SK-N-SH treated with all-trans-retinoic acid at 6 μM for 48 hours (cell line): ENCODE measurements around the gene TTLL1.

ENCODE experiments used
- ATAC-seq: fragments of 200-7000 bp; cut with Tn5 transposase; 3 replicates; pipeline ENCODE4 v1.9.1; 2020; ENCODE audit warnings: mild to moderate bottlenecking, moderate library complexity
- ARNTL ChIP-seq: fragments of 450-650 bp; formaldehyde crosslinking; IDR thresholded peaks from 2 replicates; pipeline ENCODE4 v1.5.0; 2020; ENCODE audit warnings: low read depth, mild to moderate bottlenecking, moderate library complexity, borderline replicate concordance
- BACH2 ChIP-seq: fragments of 250-450 bp; sonication (Bioruptor Pico); IDR thresholded peaks from 2 replicates; pipeline ENCODE4 v1.9.0; 2021; ENCODE audit warnings: mild to moderate bottlenecking, borderline replicate concordance
- CREB5 ChIP-seq: fragments of 250-450 bp; sonication (Bioruptor Pico); IDR thresholded peaks from 2 replicates; pipeline ENCODE4 v1.5.1; 2020; ENCODE audit warnings: low read depth, mild to moderate bottlenecking, moderate library complexity
- CSDC2 ChIP-seq: fragments of 250-450 bp; sonication (Bioruptor Pico); IDR thresholded peaks from 2 replicates; pipeline ENCODE4 v1.5.0; 2020; ENCODE audit warnings: mild to moderate bottlenecking, moderate library complexity
- CSRNP3 ChIP-seq: fragments of 250-450 bp; sonication (Bioruptor Pico); IDR thresholded peaks from 2 replicates; pipeline ENCODE4 v1.5.1; 2021; ENCODE audit warnings: mild to moderate bottlenecking, moderate library complexity
- ESRRG ChIP-seq: fragments of 250-450 bp; sonication (Bioruptor Pico); IDR thresholded peaks from 2 replicates; pipeline ENCODE4 v1.6.1; 2021; ENCODE audit warnings: mild to moderate bottlenecking
- GLIS3 ChIP-seq: fragments of 250-450 bp; sonication (Bioruptor Pico); IDR thresholded peaks from 2 replicates; pipeline ENCODE4 v1.5.0; 2020; ENCODE audit warnings: mild to moderate bottlenecking, moderate library complexity
- ISL1 ChIP-seq: fragments of 250-450 bp; sonication (Bioruptor Pico); IDR thresholded peaks from 2 replicates; pipeline ENCODE4 v2.1.2; 2022; ENCODE audit warnings: mild to moderate bottlenecking, moderate library complexity
- OSR1 ChIP-seq: fragments of 250-450 bp; sonication (Bioruptor Pico); IDR thresholded peaks from 2 replicates; pipeline ENCODE4 v1.8.0; 2022; ENCODE audit warnings: moderate library complexity, mild to moderate bottlenecking, inconsistent platforms
- PATZ1 ChIP-seq: fragments of 250-450 bp; sonication (Bioruptor Pico); IDR thresholded peaks from 2 replicates; pipeline ENCODE4 v1.8.0; 2020; ENCODE audit warnings: mild to moderate bottlenecking, moderate library complexity, borderline replicate concordance
- PPARA ChIP-seq: fragments of 250-450 bp; sonication (Bioruptor Pico); IDR thresholded peaks from 2 replicates; pipeline ENCODE4 v1.5.0; 2020; ENCODE audit warnings: mild to moderate bottlenecking, borderline replicate concordance
- RARB ChIP-seq: fragments of 250-450 bp; sonication (Bioruptor Pico); IDR thresholded peaks from 2 replicates; pipeline ENCODE4 v1.8.0; 2021; ENCODE audit warnings: mild to moderate bottlenecking, moderate library complexity
- SNAI2 ChIP-seq: fragments of 250-450 bp; sonication (Bioruptor Pico); IDR thresholded peaks from 2 replicates; pipeline ENCODE4 v1.5.0; 2020; ENCODE audit warnings: mild to moderate bottlenecking, moderate library complexity
- TCF4 ChIP-seq: fragments of 250-450 bp; sonication (Bioruptor Pico); IDR thresholded peaks from 2 replicates; pipeline ENCODE4 v1.8.0; 2021; ENCODE audit warnings: mild to moderate bottlenecking, moderate library complexity, borderline replicate concordance
- TOX ChIP-seq: fragments of 250-450 bp; sonication (Bioruptor Pico); IDR thresholded peaks from 2 replicates; pipeline ENCODE4 v1.8.0; 2021; ENCODE audit warnings: mild to moderate bottlenecking, moderate library complexity, borderline replicate concordance
- ZC3H10 ChIP-seq: fragments of 250-450 bp; sonication (Bioruptor Pico); IDR thresholded peaks from 2 replicates; pipeline ENCODE4 v1.5.1; 2021; ENCODE audit warnings: mild to moderate bottlenecking, moderate library complexity
- ZFP3 ChIP-seq: fragments of 250-450 bp; sonication (Bioruptor Pico); IDR thresholded peaks from 2 replicates; pipeline ENCODE4 v1.5.0; 2020; ENCODE audit warnings: mild to moderate bottlenecking, moderate library complexity
- ZNF565 ChIP-seq: fragments of 450-650 bp; formaldehyde crosslinking; conservative IDR thresholded peaks from 2 replicates; pipeline ENCODE4 v1.5.0; 2020; ENCODE audit warnings: low read depth, mild to moderate bottlenecking, moderate library complexity
- ZNF70 ChIP-seq: fragments of 450-650 bp; formaldehyde crosslinking; IDR thresholded peaks from 2 replicates; pipeline ENCODE4 v1.5.0; 2020; ENCODE audit warnings: mild to moderate bottlenecking, moderate library complexity
- TF ChIP-seq, protein P1 (sequence below): fragments of 250-450 bp; sonication (Bioruptor Pico); IDR thresholded peaks from 2 replicates; pipeline ENCODE4 v1.8.0; 2021; ENCODE audit warnings: low read depth, mild to moderate bottlenecking, moderate library complexity, borderline replicate concordance
- TF ChIP-seq, protein P2 (sequence below): fragments of 250-450 bp; sonication (Bioruptor Pico); IDR thresholded peaks from 2 replicates; pipeline ENCODE4 v1.5.0; 2020; ENCODE audit warnings: mild to moderate bottlenecking, moderate library complexity

The TTLL1 gene

DNA sequence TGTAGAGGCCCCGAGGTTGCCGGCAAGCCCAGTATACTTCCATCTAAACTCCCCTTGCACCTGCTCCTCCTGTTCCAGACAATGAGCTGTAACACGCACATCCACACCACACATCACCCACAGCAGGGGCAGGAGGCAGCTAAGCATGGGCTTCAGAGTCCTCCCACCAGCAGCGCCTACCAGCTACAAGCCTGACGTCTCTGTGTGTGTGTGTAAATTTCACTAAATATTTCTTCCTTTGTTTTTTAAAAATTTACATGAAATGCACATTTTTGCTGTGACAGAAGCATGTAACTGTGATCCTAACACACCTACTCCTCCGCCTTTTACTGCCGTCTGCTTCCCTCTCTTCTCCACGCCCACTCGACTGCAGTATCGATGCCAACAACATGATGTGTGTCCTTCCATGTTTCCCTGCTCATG lies 44.9 kb downstream of the TTLL1 start:
- ATAC-seq = no peak

DNA sequence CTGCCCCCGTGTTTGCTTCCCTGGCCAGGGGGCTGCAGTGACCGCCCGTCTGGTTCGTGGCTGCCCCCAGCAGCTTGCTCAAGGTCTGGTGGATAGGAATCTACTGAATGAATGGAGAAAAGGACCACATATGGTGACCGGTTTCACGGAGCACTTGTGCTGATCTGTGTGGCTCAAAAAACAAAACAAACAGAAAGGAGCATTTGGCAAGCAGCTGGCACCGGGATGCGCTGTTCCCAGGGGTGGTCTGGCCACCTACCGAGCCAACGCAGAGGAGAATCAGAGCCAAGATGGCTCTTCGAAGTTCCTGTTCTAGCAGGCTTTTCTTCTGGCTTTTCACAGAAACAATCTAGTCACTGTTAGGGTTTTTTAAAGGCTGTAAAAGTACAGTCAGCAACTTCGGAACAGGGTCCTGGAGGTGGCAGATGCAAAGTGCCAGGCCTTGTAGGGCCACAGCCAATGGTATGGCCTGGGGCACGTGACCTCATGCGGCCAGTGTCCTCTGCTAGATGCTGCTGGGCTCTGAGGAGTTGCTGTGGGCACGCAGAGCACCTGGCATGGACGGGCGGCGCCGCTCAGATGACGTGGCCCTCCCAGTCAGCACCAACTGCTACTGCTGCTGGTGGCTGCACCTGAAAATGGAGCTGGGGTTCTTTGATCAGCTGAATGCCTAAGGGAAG lies 47.0 kb downstream of the TTLL1 start:
- ATAC-seq = no peak
- TF ChIP-seq TOX (no peak), ZC3H10 (CRISPR knock-in tag) (no peak), GLIS3 (CRISPR knock-in tag) (no peak)

More for the DNA sequence above, 44.9 kb downstream of the TTLL1 start:
- no peak for TF ChIP-seq SNAI2 (CRISPR knock-in tag)
- no peak for TF ChIP-seq ISL1 (CRISPR knock-in tag)
- no peak for TF ChIP-seq ZFP3 (CRISPR knock-in tag)
- no peak for TF ChIP-seq GLIS3 (CRISPR knock-in tag)
- no peak for TF ChIP-seq ZNF70 (CRISPR knock-in tag)
- no peak for TF ChIP-seq RARB (CRISPR knock-in tag)
- no peak for TF ChIP-seq PATZ1
- TF ChIP-seq, protein P1, sequence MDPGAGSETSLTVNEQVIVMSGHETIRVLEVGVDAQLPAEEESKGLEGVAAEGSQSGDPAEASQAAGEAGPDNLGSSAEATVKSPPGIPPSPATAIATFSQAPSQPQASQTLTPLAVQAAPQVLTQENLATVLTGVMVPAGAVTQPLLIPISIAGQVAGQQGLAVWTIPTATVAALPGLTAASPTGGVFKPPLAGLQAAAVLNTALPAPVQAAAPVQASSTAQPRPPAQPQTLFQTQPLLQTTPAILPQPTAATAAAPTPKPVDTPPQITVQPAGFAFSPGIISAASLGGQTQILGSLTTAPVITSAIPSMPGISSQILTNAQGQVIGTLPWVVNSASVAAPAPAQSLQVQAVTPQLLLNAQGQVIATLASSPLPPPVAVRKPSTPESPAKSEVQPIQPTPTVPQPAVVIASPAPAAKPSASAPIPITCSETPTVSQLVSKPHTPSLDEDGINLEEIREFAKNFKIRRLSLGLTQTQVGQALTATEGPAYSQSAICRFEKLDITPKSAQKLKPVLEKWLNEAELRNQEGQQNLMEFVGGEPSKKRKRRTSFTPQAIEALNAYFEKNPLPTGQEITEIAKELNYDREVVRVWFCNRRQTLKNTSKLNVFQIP (CRISPR knock-in tag) = no peak
- no peak for TF ChIP-seq ZNF565 (CRISPR knock-in tag)
- TF ChIP-seq CSDC2 (CRISPR knock-in tag) = no peak
- no peak for TF ChIP-seq ARNTL (CRISPR knock-in tag)
- no peak for TF ChIP-seq ESRRG (CRISPR knock-in tag)
- TF ChIP-seq ZC3H10 (CRISPR knock-in tag) = no peak
- no peak for TF ChIP-seq CREB5 (CRISPR knock-in tag)

- no peak for ATAC-seq
- no peak for TF ChIP-seq PPARA (CRISPR knock-in tag)
- TF ChIP-seq TOX = no peak
- TF ChIP-seq, protein P1 (CRISPR knock-in tag) = no peak
- no peak for TF ChIP-seq ARNTL (CRISPR knock-in tag)
- no peak for TF ChIP-seq GLIS3 (CRISPR knock-in tag)
- no peak for TF ChIP-seq ISL1 (CRISPR knock-in tag)
- no peak for TF ChIP-seq BACH2 (CRISPR knock-in tag)
- no peak for TF ChIP-seq ZFP3 (CRISPR knock-in tag)
- TF ChIP-seq ZNF565 (CRISPR knock-in tag) = no peak
Measured at GRCh38 chr22:43039800-43040199, 49.4 kb downstream of the TTLL1 start.

- ATAC-seq = no peak
- TF ChIP-seq, protein P2, sequence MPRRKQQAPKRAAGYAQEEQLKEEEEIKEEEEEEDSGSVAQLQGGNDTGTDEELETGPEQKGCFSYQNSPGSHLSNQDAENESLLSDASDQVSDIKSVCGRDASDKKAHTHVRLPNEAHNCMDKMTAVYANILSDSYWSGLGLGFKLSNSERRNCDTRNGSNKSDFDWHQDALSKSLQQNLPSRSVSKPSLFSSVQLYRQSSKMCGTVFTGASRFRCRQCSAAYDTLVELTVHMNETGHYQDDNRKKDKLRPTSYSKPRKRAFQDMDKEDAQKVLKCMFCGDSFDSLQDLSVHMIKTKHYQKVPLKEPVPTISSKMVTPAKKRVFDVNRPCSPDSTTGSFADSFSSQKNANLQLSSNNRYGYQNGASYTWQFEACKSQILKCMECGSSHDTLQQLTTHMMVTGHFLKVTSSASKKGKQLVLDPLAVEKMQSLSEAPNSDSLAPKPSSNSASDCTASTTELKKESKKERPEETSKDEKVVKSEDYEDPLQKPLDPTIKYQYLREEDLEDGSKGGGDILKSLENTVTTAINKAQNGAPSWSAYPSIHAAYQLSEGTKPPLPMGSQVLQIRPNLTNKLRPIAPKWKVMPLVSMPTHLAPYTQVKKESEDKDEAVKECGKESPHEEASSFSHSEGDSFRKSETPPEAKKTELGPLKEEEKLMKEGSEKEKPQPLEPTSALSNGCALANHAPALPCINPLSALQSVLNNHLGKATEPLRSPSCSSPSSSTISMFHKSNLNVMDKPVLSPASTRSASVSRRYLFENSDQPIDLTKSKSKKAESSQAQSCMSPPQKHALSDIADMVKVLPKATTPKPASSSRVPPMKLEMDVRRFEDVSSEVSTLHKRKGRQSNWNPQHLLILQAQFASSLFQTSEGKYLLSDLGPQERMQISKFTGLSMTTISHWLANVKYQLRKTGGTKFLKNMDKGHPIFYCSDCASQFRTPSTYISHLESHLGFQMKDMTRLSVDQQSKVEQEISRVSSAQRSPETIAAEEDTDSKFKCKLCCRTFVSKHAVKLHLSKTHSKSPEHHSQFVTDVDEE = no peak
- TF ChIP-seq CSDC2 (CRISPR knock-in tag) (no peak), TCF4 (CRISPR knock-in tag) (no peak), BACH2 (CRISPR knock-in tag) (no peak), CSRNP3 (no peak), ESRRG (CRISPR knock-in tag) (no peak), OSR1 (CRISPR knock-in tag) (no peak), ZC3H10 (CRISPR knock-in tag) (no peak)
- TF ChIP-seq, protein P1 (CRISPR knock-in tag) = no peak
Measured at GRCh38 chr22:43038325-43038724, 50.9 kb downstream of the TTLL1 start.
